ENCODE measurements around the gene OTULIN. TPM values are rescaled to one million over a fixed set of nuclear protein-coding genes. Genes with fewer than 3 reads are reported as not detected.

Gene OTULIN
- total RNA-seq, 1 donor from 2014 or later, result 33.0 TPM

DNA sequence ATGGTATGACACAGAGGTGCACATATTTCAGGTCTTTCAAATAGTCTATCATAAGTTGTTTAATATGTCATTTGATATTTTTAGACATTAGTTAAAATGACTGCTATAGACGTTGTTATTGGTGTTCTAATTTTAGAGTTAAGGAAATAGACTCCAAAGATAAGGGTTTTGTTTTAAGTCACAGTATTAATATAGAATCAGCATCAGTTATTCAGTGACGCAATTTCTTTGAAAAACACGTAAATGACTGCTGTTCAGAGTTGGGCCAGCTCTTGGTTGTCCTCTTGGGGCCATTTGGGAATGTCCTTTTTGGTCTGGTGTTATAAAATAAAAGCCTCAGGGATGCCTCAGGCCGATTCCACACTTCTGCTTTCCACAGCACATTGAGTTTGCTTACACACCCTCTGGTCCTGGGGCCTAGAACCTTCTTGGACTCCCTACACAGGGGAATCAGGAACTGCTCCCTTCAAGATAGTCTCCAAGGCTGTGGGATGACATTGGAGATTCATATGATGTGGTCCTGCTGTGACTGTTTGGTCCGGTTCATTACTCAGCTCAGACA, 14.3 kb downstream of the OTULIN start:
- Histone ChIP-seq H3K4me3 (no peak overlapping the region), H3K27ac (no peak overlapping the region), H3K9me3 (no peaks in the 10 kb centered on the region), H3K36me3 (peaks cover 54% of the 10 kb centered on the region), H3K4me1 (peaks cover 37% of the 10 kb centered on the region), H3K27me3 (ENCODE audit: low read depth) (no peaks in the 10 kb centered on the region)
- TF ChIP-seq, protein P1, sequence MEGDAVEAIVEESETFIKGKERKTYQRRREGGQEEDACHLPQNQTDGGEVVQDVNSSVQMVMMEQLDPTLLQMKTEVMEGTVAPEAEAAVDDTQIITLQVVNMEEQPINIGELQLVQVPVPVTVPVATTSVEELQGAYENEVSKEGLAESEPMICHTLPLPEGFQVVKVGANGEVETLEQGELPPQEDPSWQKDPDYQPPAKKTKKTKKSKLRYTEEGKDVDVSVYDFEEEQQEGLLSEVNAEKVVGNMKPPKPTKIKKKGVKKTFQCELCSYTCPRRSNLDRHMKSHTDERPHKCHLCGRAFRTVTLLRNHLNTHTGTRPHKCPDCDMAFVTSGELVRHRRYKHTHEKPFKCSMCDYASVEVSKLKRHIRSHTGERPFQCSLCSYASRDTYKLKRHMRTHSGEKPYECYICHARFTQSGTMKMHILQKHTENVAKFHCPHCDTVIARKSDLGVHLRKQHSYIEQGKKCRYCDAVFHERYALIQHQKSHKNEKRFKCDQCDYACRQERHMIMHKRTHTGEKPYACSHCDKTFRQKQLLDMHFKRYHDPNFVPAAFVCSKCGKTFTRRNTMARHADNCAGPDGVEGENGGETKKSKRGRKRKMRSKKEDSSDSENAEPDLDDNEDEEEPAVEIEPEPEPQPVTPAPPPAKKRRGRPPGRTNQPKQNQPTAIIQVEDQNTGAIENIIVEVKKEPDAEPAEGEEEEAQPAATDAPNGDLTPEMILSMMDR (IDR thresholded peaks at IDR 0.05), result no peak
- intact Hi-C loops (cut with DNase I), result no loop called here
- ATAC-seq (no peak), DNase-seq (no peak)

DNA sequence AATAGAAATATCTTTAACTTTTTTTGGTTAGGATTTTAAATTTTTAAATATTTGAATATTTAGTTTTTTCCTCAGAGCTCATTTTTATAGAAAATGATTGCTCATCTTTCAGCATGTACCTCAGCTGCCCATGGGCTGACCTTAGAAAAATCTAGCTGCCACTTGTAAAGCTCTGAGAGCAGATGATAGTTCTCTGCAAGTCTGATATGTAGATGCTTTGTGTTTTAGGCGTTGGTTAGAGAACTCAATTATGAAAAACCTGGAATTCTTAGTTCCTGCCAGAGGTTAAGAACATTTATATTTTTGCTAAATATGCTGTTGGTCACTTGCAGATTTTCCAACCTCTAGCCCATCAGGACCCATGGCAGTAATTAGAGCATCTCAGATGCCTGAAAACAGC, 15.1 kb downstream of the OTULIN start:
- Histone ChIP-seq H3K4me1 (peaks cover 30% of the 10 kb centered on the region), H3K27ac (no peak overlapping the region), H3K9me3 (no peaks in the 10 kb centered on the region), H3K27me3 (ENCODE audit: low read depth) (no peaks in the 10 kb centered on the region), H3K4me3 (no peak overlapping the region), H3K36me3 (peaks cover 61% of the 10 kb centered on the region)
- intact Hi-C loops (cut with DNase I), result no loop called here
- TF ChIP-seq, protein P1 (IDR thresholded peaks at IDR 0.05), result no peak
- ATAC-seq, result no peak
- DNase-seq, result no peak

DNA sequence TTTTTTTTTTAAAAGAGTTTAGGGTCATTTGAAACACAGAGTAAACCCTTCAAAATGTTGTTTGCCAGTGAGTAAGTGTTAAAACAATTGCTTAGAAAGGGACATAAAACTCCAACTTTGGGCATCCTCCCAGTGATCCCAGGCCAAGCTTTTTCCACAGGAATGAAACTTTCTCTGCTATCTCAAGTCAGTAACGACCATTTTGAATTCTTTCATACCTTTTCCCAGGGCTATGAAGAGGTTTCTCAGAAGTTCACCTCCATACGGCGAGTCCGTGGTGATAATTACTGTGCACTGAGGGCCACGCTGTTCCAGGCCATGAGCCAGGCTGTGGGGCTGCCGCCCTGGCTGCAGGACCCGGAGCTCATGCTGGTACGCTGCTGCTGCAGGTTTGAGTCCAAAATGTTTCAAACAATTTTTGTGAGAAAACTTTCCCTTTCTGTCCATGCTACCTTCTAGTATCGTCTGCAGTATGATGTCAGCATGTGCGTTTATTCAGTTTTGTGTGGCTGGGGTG, 16.8 kb downstream of the OTULIN start:
- Histone ChIP-seq H3K27ac (no peak overlapping the region), H3K4me1 (peaks cover 14% of the 10 kb centered on the region), H3K27me3 (ENCODE audit: low read depth) (no peaks in the 10 kb centered on the region), H3K4me3 (no peak overlapping the region), H3K36me3 (peaks cover 74% of the 10 kb centered on the region), H3K9me3 (no peaks in the 10 kb centered on the region)
- DNase-seq (no peak), ATAC-seq (no peak)
- TF ChIP-seq, protein P1 (IDR thresholded peaks at IDR 0.05), result no peak
- intact Hi-C loops (cut with DNase I), result no loop called here

DNA sequence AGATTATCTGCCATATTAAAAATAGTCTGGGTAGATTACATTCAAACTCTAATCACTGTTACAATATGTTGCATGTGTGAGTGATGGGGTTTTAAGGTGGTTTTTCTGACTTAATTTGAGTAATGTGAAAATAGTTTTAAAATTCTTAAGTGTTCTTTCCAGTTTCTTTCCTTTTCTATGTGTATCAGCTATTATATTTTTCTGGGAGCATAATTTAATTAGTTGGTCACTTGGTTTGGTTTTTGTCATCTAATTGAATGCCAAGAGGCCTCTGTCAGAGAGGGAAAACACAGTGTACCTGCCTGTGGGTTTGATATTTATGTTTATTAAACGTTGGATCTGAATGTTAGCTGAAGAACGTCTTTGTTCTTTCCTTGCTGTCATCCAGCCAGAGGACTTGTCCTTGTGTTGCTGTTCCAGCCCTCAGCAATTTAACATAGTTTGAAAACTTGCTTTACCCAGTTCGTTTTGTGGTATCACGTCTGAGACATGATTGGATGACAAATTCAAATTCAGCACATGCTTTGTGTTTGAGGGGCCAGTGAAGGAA, 19.5 kb downstream of the OTULIN start:
- peaks cover 91% of the 10 kb centered on the region for H3K36me3 ChIP-seq
- no peaks in the 10 kb centered on the region for H3K4me1 ChIP-seq
- H3K27me3 ChIP-seq (ENCODE audit: low read depth), result no peaks in the 10 kb centered on the region
- intact Hi-C loops (cut with DNase I), result no loop called here
- no peak overlapping the region for H3K4me3 ChIP-seq
- no peak for DNase-seq
- no peak overlapping the region for H3K27ac ChIP-seq
- TF ChIP-seq, protein P1 (IDR thresholded peaks at IDR 0.05), result no peak
- no peak for ATAC-seq
- H3K9me3 ChIP-seq, result no peaks in the 10 kb centered on the region

DNA sequence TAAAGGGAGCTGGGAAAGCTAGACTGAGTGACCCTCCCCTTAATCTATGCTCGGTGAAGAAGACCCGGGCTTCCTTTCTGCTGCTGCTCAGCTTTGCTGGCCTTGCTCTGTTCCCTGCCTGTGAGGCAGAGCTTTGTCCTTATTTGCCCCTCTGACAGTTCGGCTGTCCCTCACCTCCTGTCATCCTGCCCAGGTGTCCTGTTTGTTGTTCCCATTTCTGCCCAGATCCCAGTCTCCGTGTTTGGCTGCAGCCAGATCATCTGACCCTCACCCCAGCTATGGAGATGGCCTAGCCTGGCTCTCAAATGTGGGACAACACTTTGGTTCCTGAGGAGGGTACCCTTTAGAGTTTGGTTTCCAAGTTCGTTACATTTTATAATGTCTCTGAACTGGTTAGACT, 20.2 kb downstream of the OTULIN start:
- Histone ChIP-seq H3K36me3 (peaks cover 91% of the 10 kb centered on the region), H3K27me3 (ENCODE audit: low read depth) (no peaks in the 10 kb centered on the region), H3K9me3 (no peaks in the 10 kb centered on the region), H3K4me1 (no peaks in the 10 kb centered on the region), H3K27ac (no peak overlapping the region), H3K4me3 (no peak overlapping the region)
- TF ChIP-seq, protein P1 (IDR thresholded peaks at IDR 0.05), result no peak
- ATAC-seq (peak in 1 of 2 donors; percentile 43), DNase-seq (no peak)
- intact Hi-C loops (cut with DNase I), result no loop called here

Measured in lower lobe of right lung (tissue), 2 donors.